WERI-Rb-1 (cell line): ENCODE results near the gene WNK1.
"Not testable (repeated sequence)": the region's sequence is repeated elsewhere in the genome, so short reads cannot be mapped to it uniquely, and the experiment has no call there.

ENCODE experiments used
- DNase-seq: peaks from one replicate; pipeline ENCODE4 v3.0.0-alpha.2; 2020
- H3K27ac ChIP-seq: fragments of 250-450 bp; sonication (Bioruptor Pico); 2 replicates; pipeline ENCODE4 v1.5.1; 2020; ENCODE audit warnings: mild to moderate bottlenecking, moderate library complexity
- H3K27me3 ChIP-seq: fragments of 250-450 bp; sonication (Bioruptor Pico); 2 replicates; pipeline ENCODE4 v1.5.1; 2021; ENCODE audit warnings: mild to moderate bottlenecking, low read depth, moderate library complexity; ENCODE audit not compliant: insufficient read depth, severe bottlenecking
- H3K36me3 ChIP-seq: fragments of 250-450 bp; sonication (Bioruptor Pico); 2 replicates; pipeline ENCODE4 v1.5.1; 2020; ENCODE audit warnings: mild to moderate bottlenecking, moderate library complexity
- H3K4me3 ChIP-seq: 2 replicates; pipeline ENCODE4 v1.5.1; 2011; ENCODE audit warnings: low read depth, mild to moderate bottlenecking, control low read depth, low read length
- H3K9me3 ChIP-seq: fragments of 250-450 bp; sonication (Bioruptor Pico); 2 replicates; pipeline ENCODE4 v1.5.1; 2021; ENCODE audit warnings: mild to moderate bottlenecking, moderate library complexity; ENCODE audit not compliant: severe bottlenecking
- TF ChIP-seq, protein P1 (sequence below): IDR thresholded peaks from 2 replicates; pipeline ENCODE4 v1.5.1; 2011; ENCODE audit warnings: low read depth, mild to moderate bottlenecking, control low read depth, inconsistent platforms, low read length

WNK1 gene

DNA sequence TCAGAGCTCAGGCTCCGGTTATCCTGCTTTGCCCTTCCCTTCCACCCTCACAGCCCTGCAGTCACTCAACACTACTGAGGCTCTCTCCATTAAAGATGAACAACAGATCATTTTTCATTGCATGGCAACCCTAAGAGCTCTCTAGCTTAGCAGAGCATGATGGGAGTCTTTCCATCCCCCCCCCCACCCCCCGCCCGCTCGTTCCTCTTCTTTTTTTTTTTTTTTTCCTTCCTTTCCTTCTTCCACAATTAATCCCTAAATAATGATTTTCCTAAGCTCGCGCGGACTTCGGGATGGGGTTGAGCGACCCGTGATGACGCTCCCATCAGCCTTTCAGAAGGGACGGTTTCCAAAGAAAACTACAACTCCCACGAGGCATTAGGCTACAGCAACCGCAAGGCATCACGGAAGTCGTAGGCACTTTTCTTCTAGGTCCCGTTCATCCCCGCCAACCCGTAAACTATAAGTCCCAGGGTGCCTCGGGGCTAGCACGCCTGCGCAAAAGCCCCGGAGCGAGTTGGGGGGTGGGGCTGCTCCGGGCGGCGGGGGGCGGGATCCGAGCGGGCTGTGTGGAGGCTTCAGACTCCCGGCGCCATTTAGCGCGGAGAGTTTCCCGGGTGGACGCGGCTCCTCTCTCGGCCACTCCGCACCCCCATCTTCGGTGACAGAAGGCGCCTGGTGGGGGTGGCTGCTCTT, at the start of gene WNK1:
Gene WNK1 (plus strand): TSS at position 581 of the 696 bp plus-strand sequence. CDS start 987 bp downstream, outside the sequence.
- TF ChIP-seq, protein P1, sequence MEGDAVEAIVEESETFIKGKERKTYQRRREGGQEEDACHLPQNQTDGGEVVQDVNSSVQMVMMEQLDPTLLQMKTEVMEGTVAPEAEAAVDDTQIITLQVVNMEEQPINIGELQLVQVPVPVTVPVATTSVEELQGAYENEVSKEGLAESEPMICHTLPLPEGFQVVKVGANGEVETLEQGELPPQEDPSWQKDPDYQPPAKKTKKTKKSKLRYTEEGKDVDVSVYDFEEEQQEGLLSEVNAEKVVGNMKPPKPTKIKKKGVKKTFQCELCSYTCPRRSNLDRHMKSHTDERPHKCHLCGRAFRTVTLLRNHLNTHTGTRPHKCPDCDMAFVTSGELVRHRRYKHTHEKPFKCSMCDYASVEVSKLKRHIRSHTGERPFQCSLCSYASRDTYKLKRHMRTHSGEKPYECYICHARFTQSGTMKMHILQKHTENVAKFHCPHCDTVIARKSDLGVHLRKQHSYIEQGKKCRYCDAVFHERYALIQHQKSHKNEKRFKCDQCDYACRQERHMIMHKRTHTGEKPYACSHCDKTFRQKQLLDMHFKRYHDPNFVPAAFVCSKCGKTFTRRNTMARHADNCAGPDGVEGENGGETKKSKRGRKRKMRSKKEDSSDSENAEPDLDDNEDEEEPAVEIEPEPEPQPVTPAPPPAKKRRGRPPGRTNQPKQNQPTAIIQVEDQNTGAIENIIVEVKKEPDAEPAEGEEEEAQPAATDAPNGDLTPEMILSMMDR = no peak
- Histone ChIP-seq H3K27me3 (no peaks in the 10 kb centered on the region), H3K4me3 (peak within 1 kb of the TSS; percentile 90), H3K36me3 (peaks cover 27% of the 10 kb centered on the region), H3K27ac (peak within 1 kb of the TSS; percentile 97), H3K9me3 (no peaks in the 10 kb centered on the region)
- DNase-seq = peak; percentile 97

GRCh38 chr12:704516-705242, 47.7 kb upstream of the WNK1 start:
- no peak overlapping the region for H3K27ac ChIP-seq
- H3K9me3 ChIP-seq = no peaks in the 10 kb centered on the region
- no peak for DNase-seq
- TF ChIP-seq, protein P1 = no peak
- no peak overlapping the region for H3K4me3 ChIP-seq
- H3K36me3 ChIP-seq = no peaks in the 10 kb centered on the region
- no peaks in the 10 kb centered on the region for H3K27me3 ChIP-seq

- H3K4me3 ChIP-seq, H3K27me3 ChIP-seq, H3K9me3 ChIP-seq, DNase-seq, H3K36me3 ChIP-seq, H3K27ac ChIP-seq: not testable (repeated sequence)
Observed at GRCh38 chr12:708084-708483, 44.3 kb upstream of the WNK1 start.

DNA sequence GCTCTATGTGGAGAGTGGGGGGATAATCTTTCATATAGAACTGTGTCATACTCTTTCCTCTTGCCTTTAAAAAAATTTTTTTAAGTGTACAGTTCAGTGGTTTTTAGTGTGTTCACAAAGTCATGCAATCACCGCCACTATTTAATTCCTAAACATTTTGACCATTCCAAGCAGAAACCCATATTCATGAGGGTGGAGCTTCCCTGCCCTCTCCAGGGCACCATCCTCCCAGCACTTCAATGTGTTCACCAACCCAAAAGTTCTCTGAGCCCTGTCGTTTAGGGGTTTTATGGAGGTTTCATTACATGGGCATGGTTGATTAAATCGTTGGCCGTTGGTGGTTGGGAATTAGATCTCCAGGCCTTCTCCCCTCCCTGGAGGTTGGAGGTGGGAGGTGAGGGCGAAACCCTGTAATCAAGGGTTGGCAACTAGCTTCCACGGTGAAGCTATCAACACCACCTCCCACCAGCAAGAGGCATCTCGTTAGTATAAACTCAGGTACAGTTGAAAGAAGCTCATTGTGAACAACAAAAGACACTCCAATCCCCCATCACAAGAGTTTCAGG, 42.8 kb upstream of the WNK1 start:
- TF ChIP-seq, protein P1 = no peak
- Histone ChIP-seq H3K27ac (no peak overlapping the region), H3K27me3 (no peaks in the 10 kb centered on the region), H3K36me3 (no peaks in the 10 kb centered on the region), H3K4me3 (no peak overlapping the region), H3K9me3 (no peaks in the 10 kb centered on the region)
- no peak for DNase-seq

- TF ChIP-seq, protein P1 = no peak
- H3K36me3 ChIP-seq = no peaks in the 10 kb centered on the region
- H3K9me3 ChIP-seq = no peaks in the 10 kb centered on the region
- peak; percentile 22 for DNase-seq
- H3K27ac ChIP-seq = no peak overlapping the region
- no peak overlapping the region for H3K4me3 ChIP-seq
- H3K27me3 ChIP-seq = no peaks in the 10 kb centered on the region
Observed at GRCh38 chr12:712172-712863, 40.1 kb upstream of the WNK1 start.

GRCh38 chr12:713281-713875, 39.0 kb upstream of the WNK1 start:
- Histone ChIP-seq H3K9me3 (no peaks in the 10 kb centered on the region), H3K4me3 (no peak overlapping the region), H3K27me3 (no peaks in the 10 kb centered on the region), H3K36me3 (no peaks in the 10 kb centered on the region), H3K27ac (no peak overlapping the region)
- TF ChIP-seq, protein P1 = no peak
- no peak for DNase-seq
